KOPT-K1 (cell line): ENCODE data around the gene APMAP.
"Not testable (repeated sequence)": the region's sequence is repeated elsewhere in the genome, so short reads cannot be mapped to it uniquely, and the experiment has no call there.

Experiments used
- H3K27ac ChIP-seq: fragments of 200-600 bp; sonication (generic); 2 replicates; pipeline ENCODE4 v1.5.1; 2016; ENCODE audit warnings: antibody characterized with exemption, mild to moderate bottlenecking, low read depth, low read length; ENCODE audit not compliant: poor library complexity, severe bottlenecking
- H3K36me3 ChIP-seq: fragments of 200-600 bp; sonication (generic); 2 replicates; pipeline ENCODE4 v1.5.1; 2017; ENCODE audit warnings: antibody characterized with exemption, mild to moderate bottlenecking, low read length, moderate library complexity; ENCODE audit not compliant: insufficient read depth
- H3K9me3 ChIP-seq: fragments of 200-600 bp; sonication (generic); 2 replicates; pipeline ENCODE4 v1.5.1; 2017; ENCODE audit warnings: antibody characterized with exemption, low read length, mild to moderate bottlenecking; ENCODE audit not compliant: insufficient read depth, poor library complexity, severe bottlenecking

APMAP gene

DNA sequence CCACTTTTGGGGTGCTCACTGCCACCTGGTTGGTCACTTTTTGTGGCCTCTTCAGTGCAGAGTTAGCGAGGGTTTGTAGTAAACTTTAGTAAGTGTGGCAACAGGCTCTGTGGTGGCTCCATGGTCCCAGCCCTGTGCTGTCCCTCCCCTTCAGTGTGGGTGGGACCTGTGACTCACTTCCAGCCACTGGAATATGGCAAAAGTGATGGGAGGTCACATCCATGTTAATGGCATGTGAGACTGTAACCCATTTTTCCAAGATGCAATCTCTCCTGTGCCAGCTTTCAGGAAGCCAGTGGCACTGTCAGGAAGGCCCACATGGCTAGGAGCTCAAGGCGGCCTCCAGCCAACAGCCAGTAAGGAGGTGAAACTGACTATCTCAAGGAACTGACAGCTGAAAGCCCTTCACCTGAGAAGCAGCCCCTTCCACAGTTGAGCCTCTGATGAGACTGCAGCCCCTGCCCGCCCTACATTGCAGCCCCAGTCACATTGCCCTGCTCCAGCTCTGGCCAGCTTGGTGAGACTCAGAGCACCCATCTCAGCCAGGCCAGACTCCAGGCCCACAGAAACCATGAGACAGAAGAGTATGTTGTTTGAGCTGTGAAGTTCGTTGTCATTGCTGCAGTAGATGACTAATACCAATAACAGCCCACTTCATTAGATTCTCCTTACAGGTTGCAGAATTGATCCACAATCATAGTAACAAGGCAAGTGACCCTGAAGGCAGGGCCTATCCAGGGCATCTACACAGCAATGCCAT is 56.6 kb downstream of the APMAP start:
- H3K36me3 ChIP-seq: no peaks in the 10 kb centered on the region
- no peak overlapping the region for H3K27ac ChIP-seq
- H3K9me3 ChIP-seq: peaks cover 32% of the 10 kb centered on the region

DNA sequence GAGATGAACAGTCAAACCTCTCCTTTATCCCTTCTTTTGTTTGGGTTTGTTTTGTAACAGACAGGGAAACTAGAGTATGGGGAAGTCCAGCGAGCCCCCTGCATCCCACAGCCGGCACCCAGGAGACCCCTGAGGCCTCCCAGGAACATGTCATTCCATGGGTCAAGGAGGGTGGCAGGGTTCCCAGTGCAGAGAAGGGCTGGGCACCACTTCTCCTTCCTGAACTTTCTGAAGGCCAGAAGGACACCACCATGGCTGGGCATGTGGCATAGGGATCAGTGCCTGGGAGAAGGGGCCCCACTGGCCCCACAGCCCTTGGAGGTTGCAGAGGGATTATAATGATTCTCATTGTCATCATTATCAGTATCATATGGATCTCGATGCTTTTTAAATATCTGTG is 57.4 kb downstream of the APMAP start:
- Histone ChIP-seq H3K36me3 (no peaks in the 10 kb centered on the region), H3K27ac (no peak overlapping the region), H3K9me3 (peaks cover 28% of the 10 kb centered on the region)

GRCh38 chr20:24934716-24935115 is 57.8 kb downstream of the APMAP start:
- Histone ChIP-seq H3K27ac (no peak overlapping the region), H3K36me3 (no peaks in the 10 kb centered on the region), H3K9me3 (peaks cover 28% of the 10 kb centered on the region)

GRCh38 chr20:24934101-24934661 is 58.4 kb downstream of the APMAP start:
- Histone ChIP-seq H3K9me3 (peaks cover 28% of the 10 kb centered on the region), H3K36me3 (no peaks in the 10 kb centered on the region), H3K27ac (no peak overlapping the region)

- Histone ChIP-seq H3K9me3 (peaks cover 28% of the 10 kb centered on the region), H3K27ac (no peak overlapping the region), H3K36me3 (no peaks in the 10 kb centered on the region)
Measured at GRCh38 chr20:24933266-24933908, 59.2 kb downstream of the APMAP start.

DNA sequence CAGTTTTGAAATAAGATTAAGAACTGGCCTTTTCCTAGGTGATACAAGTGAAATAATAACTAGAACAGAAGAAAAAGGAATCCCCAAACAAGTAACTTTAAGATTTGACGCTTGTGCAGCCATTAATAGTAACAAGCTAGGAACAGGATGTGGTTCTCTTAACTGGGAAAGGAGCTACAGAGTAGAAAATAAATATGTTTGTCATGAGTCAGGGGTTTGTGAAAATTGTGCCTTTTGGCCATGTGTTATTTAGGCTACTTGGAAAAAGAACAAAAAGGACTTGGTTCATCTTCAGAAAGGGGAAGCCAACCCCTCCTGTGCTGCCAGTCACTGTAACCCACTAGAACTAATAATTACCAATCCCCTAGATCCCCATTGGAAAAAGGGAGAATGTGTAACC is 60.7 kb downstream of the APMAP start:
- peak overlapping the region; percentile 56 for H3K27ac ChIP-seq
- H3K36me3 ChIP-seq: not testable (repeated sequence)
- peaks cover 28% of the 10 kb centered on the region for H3K9me3 ChIP-seq

GRCh38 chr20:24930724-24931688 is 61.5 kb downstream of the APMAP start:
- not testable (repeated sequence) for H3K36me3 ChIP-seq
- peak overlapping the region; percentile 56 for H3K27ac ChIP-seq
- peaks cover 20% of the 10 kb centered on the region for H3K9me3 ChIP-seq

- not testable (repeated sequence) for H3K27ac ChIP-seq, H3K36me3 ChIP-seq
- H3K9me3 ChIP-seq: peaks cover 15% of the 10 kb centered on the region
Measured at GRCh38 chr20:24929867-24930723, 62.5 kb downstream of the APMAP start.

DNA sequence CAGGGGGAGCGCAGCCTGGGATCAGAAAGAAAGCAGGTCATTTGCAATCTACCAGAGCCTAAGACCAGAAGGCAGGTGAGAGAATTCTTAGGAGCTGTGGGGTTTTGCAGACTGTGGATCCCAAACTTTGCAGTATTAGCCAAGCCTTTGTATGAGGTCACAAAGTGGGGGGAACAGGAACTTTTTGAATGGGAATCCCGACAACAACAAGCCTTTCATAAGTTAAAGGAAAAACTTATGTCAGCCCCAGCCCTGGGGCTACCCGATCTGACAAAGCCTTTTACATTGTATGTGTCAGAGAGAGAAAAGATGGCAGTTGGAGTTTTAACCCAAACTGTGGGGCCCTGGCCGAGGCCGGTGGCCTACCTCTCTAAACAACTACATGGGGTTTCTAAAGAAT is 63.3 kb downstream of the APMAP start:
- H3K9me3 ChIP-seq: peaks cover 15% of the 10 kb centered on the region
- H3K27ac ChIP-seq: not testable (repeated sequence)

DNA sequence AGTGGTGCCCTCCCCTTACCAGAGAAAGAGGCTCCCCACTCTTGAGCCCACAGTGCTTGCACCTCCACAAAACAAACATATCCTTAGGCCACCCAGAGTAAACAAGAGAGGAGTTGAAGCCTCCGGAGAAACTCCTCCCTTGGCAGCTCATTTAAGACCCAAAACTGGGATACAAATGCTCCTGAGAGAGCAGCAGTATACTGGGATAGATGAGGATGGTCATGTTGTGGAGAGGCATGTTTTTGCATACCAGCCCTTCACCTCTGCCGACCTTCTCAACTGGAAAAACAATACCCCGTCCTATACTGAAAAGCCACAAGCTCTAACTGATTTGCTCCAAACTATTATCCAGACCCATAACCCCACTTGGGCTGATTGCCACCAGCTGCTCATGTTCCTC is 71.8 kb downstream of the APMAP start:
- H3K27ac ChIP-seq, H3K9me3 ChIP-seq, H3K36me3 ChIP-seq: not testable (repeated sequence)

More for the DNA sequence above, 63.3 kb downstream of the APMAP start:
- H3K36me3 ChIP-seq: not testable (repeated sequence)

- not testable (repeated sequence) for H3K9me3 ChIP-seq, H3K27ac ChIP-seq
Measured at GRCh38 chr20:24919665-24920064, 72.9 kb downstream of the APMAP start.

DNA sequence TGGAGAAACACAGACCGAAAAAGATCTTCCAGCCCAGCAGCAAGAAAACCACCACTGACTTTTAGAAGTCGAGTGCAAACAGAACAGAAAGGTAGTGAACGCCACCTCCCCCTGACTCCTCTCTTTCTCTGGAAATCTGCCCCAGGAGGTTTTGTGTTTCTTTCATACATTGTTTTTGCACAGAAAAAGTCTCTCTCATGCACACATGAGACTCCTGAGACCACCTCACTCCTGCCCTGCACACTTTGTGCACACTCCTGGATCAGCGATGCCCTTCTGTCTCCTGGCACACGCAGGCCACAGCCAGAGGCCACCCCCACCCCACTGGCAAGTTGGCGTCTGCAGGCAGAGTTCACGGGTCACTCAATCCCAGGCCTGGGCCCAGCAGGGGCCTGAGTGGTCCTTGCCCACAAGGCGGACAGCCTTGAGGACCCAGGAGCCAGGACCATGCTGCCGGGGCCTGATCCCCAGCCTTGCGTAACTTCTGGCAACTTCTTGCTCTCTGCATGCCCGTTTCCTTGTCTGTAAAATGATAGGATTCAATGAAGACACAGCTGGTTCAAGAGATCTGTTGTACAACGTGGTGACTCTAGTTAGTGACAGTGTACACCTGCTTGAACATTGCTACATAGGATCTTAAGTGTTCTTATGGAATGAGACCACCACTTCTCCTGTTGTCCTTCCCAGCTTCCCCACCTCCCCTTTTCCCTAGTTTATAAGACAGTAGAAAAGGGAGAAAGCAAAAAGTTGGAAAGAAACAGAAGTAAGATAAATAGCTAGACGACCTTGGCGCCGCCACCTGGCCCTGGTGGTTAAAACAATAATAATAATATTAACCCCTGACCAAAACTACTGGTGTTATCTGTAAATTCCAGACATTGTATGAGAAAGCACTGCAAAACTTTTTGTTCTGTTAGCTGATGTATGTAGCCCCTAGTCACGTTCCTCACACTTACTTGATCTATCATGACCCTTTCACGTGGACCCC is 73.7 kb downstream of the APMAP start:
- Histone ChIP-seq H3K9me3 (no peaks in the 10 kb centered on the region), H3K27ac (no peak overlapping the region), H3K36me3 (no peaks in the 10 kb centered on the region)

More at GRCh38 chr20:24919665-24920064, 72.9 kb downstream of the APMAP start:
- not testable (repeated sequence) for H3K36me3 ChIP-seq

- Histone ChIP-seq H3K9me3 (no peaks in the 10 kb centered on the region), H3K36me3 (no peaks in the 10 kb centered on the region), H3K27ac (no peak overlapping the region)
Measured at GRCh38 chr20:24917797-24918578, 74.6 kb downstream of the APMAP start.
